Left renal pelvis (tissue), 4 donors: ENCODE data around the gene MEIS2. TPM values are rescaled to one million over a fixed set of nuclear protein-coding genes. Genes with fewer than 3 reads are reported as not detected.

Experiments
- DNase-seq, 4 donors: peaks; one replicate each; pipeline ENCODE4 v3.0.0-alpha.2; 2013; ENCODE audit warnings: low read depth in 4 of 4, low spot score in 3 of 4
- polyA plus RNA-seq, 4 donors: library from polyadenylated mRNA; unstranded; fragments of 120-200 nt; gene quantifications; one replicate each; pipeline ENCODE4 v1.2.1, GENCODE V29; 2013; ENCODE audit not compliant: insufficient read length in 4 of 4

Gene MEIS2
- polyA plus RNA-seq, 4 donors, result 129 to 442 (median 168) TPM

DNA sequence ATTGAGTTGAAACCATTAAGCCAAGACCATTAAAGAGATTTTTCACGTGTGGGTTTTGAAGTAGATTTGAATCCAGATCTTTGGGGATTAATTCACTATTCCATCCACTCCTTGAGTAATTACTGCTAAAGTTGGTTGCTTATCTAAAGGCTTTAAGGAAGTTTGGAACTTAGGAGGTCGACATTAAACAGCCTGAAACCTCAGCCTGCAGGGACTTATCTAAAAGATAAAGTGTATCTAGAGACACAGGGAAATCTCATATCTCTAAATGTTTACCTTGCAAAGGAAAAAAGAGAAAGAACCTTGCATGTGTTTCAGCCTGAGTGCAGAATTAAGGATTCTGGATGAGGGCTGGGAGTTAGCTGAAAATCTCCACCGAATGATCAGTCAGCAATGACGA, 158.6 kb downstream of the MEIS2 start:
- no peak for DNase-seq

DNA sequence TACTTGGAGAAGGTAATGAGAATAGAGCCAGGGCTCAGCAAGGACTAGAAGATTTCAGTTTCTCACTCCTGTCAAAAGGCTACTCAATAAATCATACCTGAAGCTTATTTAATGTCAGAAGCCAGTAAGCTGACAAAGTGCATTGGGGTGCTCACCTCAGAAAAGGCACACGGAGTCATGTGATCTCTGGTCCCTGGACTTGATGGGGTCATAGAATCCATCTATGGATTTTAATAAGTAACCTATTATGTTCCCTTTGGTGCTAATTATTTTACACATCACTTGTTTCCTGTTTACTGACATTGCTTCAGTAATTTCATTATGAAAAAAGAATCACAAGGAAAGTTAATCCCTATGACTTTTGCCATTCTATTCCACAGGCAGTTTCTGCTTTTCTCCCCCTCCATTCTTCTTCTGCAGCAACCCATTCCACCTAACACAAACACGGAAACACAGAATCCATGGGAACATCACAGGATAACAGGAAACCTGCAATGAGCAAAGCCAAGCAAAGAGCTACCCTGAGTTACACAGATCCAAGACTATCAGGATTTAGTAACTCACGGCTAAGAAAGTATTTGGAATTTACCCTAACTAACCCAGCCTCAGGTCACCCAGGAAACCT, 159.6 kb downstream of the MEIS2 start:
- peak in 1 of 4 donors; percentile 25 for DNase-seq

DNA sequence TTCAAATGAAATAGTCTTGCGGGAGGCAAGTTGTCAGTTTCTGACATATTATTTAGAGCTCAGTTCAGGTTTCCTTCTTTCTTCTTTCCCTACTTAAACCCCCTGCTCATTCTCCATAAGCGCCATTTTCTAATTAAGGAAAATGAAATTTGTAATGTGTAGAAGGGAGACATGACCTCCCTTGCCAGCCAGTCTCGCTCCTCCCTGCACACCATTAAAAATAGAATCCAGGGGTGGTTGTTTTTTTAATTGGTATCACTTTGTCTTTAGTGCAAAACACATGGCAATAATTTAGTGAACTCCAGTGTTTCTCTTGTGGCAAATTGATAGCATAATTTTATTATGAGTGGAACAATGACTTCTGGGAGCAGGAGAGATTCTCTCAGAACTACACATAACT, 160.1 kb downstream of the MEIS2 start:
- DNase-seq, result no peak

DNA sequence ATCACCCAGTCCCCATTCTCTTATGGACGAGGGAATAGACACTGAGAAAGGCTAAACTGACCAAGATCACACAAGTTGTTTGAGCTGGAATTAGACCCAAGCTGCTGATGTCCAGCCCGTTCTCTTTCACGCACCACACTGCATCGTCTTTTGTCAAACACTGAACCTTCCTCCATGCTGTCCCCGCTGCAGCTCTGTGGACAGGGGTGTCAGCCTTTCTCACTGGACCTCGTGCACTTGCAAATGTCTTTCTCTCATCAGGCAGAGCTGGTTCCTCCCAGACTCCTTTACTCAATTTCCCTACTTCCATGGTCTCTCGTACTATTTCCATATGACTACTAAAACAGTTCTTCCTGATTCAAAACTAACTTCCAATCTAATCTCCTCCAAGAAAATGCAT, 161.6 kb downstream of the MEIS2 start:
- DNase-seq, result no peak

DNA sequence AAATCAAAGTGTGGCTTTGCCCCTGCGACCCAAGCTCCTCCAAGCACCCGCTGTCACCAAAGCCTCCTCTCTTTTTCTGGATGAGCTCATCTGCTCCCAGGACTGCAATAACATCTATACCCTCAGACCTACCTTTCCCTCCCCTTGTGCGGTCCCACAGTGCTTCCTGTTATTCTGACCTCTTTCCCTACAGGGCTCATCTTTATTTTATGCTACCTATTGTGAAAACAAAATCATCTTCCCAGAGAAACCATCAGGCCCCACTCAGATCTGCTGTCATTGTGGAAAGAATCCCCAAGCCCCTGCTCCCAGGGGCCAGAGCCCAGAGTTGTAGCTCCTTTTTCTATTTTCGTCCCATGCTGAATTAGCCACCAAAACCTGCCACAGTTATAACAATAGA, 162.2 kb downstream of the MEIS2 start:
- no peak for DNase-seq

DNA sequence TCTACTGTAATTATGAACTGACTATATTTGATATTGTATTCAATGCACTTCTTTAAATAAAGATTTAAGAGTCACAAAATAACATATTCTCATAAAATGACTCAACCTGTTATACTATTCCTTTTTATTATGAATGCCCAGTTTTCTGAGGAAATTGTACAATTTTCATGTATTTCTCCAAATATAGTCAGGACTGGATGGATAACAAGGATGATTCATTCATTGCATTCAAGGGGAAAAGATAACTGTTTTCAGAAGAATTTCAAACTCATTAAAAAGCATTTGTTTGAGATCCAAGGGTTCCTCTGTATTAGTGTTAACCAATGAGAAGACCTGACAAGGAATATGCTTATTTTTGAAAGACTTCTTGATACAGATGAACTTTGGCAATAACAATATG, 163.7 kb downstream of the MEIS2 start:
- DNase-seq, result no peak

DNA sequence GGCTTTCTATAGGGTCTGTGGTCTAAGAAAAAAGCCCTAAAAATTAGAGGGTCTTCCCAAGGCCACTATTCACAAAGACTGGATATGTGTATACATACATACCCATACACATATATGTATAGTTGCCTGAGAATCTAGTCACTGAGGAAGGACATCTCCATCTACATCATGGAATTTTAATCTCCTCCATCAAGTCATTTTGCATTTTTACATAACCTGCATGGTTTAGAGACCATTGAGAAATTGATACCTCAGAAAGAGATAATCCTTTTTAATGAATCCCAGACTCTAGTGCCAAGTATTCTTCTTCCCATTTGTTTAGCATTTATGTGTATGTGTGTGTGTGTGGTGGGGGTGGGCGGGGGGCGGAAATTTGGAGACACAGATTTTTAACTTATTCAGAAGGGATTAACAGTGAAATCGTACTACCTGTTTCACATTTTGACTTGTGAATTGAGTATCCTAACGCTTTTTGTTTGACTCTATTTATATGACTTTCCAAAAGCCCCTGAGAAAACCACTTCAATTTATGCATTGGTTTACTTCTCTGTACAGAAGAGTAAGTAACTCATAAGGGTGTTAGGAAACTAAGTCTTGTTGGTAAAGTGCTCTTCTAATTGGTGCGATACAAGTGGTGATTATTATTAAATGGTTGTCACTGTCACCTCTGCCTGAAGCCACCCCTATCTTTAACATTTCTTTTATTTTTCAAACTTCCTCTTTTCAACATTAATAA, 166.9 kb downstream of the MEIS2 start:
- no peak for DNase-seq

DNA sequence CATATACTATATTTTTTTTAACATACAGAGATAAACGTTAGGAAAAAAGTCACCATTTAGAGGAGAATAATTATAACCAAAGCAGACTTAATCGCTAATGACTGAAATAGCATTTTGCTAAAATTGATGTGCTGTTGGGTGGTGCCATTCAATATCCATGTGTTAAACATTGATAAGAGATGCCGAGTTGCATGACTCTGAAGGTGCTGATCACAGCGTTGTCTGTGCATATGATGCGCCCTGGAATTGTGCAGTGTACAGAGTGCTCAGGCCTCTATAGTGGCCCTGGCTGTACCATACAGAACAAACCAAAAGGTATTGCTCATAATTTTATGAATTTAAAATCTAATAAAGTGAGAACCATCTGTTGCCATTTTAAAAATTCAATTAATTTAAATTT, 168.3 kb downstream of the MEIS2 start:
- no peak for DNase-seq

DNA sequence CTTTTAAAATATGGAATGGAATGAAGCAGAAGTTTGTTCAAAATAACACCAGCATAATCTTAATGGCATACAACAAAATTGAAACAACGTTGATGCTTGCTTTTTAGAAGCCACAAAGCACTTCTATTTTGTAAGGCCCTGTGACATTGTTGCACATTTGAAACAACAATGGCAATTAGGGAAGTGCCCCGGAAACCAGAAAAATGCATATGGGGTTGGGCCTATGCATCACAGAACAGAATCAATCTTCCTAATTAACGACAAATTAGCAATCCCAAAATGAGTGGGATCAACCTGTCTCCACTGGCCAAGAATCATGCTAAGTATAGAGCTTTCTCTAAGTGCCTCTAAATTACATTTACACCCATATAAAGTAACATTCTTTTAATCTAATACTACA, 168.9 kb downstream of the MEIS2 start:
- no peak for DNase-seq

DNA sequence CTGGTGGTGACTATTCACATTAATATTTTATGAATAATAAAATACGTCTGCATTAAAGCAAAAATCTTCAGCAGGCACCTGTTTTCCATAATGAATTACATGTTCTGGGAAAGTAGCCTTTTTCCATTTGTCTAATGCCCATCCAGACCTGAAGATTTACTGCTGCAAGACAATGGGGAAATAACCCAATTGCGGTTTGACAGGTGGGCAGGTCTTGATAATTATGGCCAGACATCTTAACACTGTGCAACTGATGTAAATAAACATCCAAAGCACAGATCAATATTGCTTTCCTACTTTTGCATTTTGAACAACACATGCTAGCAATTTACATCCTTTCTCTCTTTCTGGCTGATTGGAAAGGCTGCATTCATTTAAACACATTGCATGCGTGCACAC, 173.9 kb downstream of the MEIS2 start:
- DNase-seq, result no peak

DNA sequence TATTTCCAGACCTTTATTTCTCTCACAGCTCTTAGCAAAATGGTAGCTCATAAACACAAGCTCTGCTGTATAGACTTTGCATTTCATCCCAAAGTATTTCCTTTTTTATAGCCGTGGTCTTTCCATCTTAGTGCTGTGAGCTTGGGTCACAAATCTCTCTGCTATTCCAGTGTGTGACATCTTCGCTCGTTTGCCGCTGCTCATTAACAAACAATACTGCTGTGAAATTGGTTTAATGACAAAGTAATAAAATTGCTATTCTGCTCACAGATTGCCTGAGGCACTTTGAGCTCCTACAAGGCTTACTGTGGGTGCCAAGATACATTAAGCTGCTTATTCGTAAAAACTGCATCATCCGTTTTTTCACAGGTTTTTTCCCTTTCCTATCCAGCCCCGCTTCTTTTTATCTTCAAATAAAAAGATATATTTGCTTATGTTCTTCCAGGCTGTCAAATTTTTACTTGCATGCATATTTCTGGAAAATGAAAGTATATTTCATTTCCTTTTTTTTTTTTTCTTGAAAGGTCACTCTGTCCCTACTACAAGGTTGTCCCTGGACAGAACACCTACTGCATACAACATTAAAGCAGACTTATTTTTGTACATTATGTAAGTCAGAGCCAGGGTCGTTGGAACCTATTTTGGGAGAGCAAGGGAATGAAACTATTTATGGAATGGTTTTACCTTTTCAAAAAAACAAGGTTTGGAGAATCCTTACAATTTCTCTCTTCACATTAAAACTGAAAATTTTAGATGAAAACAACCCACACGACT, 174.5 kb downstream of the MEIS2 start:
- DNase-seq, result no peak

DNA sequence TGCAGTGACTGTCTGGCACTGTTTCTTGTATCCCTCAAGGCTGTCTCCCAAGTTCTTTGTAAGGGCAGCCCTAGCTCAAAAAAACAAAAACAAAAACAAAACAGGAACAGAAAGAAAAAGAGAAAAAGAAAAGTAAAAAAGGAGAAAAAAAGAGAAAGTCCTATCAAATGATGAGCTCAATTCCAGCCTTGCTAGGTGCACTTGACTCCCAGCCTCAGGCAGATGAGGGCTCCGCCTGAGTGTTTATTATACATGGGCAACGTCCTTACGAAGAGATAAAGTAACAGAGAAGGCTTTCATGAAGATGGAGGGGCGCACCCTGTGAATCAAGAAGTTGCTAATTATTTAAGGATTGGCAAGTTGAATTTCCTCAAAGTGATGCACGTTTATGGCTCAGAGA, 175.3 kb downstream of the MEIS2 start:
- DNase-seq, result no peak

DNA sequence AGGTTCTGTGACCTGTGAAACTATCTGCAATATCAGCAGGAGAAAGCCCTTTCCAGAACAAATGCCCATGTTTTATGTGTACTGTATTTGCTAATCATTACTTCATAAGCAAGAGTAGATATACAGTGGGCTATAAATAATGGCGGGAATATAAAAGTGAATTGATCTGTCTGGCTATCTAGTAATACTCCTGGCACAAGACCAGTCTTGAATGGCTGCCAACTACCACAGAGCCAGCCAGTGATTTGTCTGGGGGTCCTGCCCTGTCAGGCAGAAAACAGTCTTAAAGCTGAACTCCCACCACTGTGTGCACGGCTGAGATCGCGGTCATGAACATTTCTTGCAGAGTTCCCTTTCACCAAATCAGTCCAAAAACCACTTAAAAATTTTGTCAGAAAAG, 176.3 kb downstream of the MEIS2 start:
- peak in 1 of 4 donors; percentile 35 for DNase-seq

DNA sequence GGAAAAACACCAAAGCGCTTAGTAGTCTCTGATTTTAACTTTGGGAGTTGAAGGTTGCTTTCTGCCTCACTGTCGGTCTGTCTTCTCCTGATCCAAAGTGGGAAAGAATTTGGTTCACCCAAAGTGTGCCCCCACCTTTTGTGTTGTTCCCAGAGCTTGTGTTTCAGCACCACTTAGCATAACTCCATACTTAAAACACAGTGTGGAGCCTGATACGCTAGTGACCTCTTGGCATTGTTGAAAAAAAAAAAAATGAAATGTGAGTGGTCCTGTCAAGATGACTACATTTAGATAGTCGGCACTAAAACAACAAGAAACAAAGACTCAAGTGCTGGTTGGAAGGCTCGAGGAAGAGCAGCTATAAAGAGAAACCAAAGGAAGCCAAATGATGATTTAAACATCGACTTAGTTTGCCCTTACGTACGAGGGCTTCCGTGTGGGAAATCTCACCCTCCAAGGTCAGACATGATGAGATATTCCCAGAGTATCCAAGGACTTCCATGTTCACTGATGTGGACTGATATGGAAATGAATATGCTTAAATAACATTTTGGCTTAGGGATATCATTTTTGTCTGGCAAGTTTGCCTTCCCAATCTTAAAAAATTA, 178.8 kb downstream of the MEIS2 start:
- no peak for DNase-seq

DNA sequence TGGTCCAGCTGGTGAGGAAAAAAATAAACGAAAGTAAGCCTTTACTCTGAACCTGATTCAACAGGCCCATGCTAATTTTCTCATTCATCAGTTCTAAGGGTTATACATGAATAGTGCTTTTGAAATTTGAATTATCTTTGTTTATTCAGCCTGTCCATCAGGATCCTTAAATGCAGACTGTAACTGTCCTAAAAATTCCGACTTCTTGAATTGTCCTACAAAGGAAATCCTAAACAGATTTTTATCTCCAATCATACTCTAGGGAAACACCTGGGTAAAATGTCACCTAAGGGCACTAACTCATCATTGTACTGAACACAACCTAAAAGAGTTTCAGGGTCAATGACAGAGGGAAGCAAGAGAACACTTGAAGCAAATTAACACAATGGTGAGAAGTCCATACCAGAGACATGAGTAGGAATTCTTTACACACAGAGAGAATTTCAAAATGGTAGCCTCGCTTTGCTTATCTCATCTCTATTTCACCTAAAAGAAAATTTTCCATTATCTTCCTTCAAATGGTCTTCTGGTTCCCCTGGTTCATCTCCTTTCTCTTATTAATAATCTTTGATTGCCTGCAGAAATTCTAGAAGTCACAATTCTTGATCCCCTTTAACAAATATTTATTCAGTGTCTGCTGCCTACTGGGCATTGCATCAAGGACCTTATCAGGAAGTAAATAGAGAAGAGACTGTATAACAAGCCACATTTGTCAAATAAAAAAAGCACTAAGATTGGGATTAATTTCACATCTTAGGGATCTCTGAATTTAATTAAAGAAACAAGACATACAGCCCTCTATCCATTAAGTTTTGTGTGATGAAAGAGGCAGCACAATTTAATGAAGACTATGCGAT, 182.7 kb downstream of the MEIS2 start:
- no peak for DNase-seq

DNA sequence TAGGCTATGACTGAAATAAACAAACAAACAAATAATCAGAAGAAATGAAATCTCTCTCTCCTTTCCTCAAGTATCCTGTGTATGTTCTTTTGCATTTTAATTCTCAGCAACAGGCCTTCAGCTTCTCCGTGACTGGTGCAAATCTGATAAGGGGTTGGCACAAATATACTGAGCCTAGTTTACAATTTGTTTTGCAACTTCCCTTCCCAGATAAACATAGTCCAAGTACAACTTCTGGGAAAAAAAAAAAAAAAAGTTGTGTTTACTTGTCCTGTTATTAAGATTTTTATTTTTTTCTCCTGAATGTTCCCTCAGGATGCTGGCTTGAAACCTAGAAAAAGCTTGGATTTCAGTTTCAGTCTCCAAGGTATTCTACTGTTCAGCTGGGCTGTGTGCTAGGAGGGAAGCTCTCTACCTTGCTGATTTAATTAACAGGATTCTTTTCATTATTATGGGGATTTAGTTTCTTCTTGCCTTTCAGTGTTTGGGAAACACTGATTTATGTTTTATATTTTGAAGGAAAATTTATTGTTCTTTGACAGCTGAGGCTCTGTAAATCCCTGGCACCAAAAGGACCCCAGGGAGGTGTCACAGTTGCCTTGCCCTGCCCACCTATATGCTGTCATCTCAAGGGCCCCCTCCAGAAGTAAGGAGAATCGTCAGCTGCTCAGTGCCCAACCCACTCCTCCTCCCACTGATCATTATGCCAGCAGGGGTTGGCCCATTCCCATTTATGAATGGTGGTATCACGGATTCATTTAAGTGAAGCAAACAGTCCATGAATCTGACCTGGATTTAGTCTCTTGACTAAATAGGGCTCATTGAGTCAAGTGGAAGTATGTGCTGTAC, 185.2 kb downstream of the MEIS2 start:
- DNase-seq, result no peak

DNA sequence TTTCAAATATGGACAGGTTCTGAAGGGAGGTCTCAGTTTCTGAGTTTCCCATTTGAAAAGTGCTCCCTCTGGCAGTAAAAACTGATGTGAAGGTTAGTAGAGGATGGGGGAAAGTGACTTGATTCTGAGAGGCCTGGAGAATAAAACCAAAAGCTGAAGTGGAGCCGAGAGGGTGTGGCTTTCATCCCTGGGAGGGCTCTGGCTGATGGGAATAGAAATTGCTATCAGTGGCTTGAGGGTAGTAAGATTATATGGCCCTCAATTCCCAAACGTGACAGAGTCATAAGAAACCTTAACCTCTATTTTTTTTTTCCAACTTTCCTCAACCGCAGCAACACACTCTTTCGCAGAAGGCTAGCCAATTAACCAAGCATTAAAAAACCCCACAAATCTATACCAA, 185.9 kb downstream of the MEIS2 start:
- DNase-seq, result no peak

DNA sequence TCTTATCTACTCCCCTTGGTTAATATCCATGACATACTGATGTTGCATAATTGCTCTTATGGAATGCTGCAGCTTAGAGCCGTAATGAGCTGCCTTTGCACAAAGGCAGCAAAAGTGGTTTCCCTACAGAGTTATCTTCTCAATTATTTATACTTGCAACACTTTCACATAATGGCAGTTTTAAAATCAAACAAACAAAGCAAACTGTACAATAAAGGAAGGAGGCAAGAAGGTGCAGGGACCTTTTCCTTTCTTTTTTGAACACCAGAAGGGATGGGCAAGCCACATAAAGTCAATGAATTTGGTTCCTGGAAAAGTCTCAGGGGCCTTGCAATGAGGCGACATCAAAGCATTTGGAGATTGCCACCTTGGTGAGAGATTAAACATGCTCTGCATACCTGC, 188.0 kb downstream of the MEIS2 start:
- no peak for DNase-seq

DNA sequence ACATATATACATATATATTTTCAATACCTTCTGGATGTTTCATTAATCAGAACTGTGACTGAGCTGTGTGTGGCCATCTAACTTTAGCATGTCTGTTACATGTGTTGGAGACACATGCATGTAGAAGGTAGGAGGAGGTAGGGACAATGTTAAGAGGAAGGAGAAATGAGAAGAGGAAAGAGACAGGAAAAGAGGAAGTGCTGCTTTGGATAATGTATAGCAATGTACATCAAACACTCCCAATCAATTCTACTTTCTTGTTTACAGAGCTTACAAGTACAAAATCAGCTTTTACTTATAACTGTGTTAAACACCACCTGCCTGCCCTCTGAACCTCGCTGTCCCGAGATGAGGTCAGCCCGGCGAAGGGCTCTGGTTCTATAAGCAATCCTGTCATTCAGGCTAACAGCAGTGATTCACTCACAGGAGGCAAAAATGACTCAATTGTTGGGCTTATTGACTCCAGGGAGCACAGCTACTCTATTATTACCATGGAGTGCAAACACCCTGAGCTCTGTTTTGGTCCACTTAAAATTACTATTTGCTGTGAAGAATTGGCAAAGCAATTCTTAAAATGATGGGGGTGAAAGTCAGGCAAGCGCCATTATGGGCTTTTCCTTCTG, 188.9 kb downstream of the MEIS2 start:
- DNase-seq, result no peak
